Muscle of leg (tissue), 11 donors: Measurements from ENCODE around the gene CARS2. TPM values are rescaled to one million over a fixed set of nuclear protein-coding genes. Genes with fewer than 3 reads are reported as not detected.
"Not testable (repeated sequence)": the region's sequence is repeated elsewhere in the genome, so short reads cannot be mapped to it uniquely, and the experiment has no call there.

Experiments
- DNase-seq: peaks from one replicate; pipeline ENCODE4 v3.0.0; 2013
- H3K27ac ChIP-seq: one replicate; pipeline ENCODE4 v1.5.1; 2013; ENCODE audit warnings: mild to moderate bottlenecking, low read length, control low read depth
- H3K27me3 ChIP-seq: one replicate; pipeline ENCODE4 v1.6.1; 2013; ENCODE audit warnings: low read length; ENCODE audit not compliant: control insufficient read depth, insufficient read depth
- H3K36me3 ChIP-seq: one replicate; pipeline ENCODE4 v1.6.1; 2013; ENCODE audit warnings: low read length; ENCODE audit not compliant: control insufficient read depth, insufficient read depth
- H3K4me1 ChIP-seq: one replicate; pipeline ENCODE4 v1.6.1; 2013; ENCODE audit warnings: low read length; ENCODE audit not compliant: control insufficient read depth, insufficient read depth
- H3K4me3 ChIP-seq: one replicate; pipeline ENCODE4 v1.5.1; 2013; ENCODE audit warnings: low read length, control low read depth
- H3K9me3 ChIP-seq: replicated peaks from 2 replicates; pipeline ENCODE4 v1.6.1; 2013; ENCODE audit warnings: low read depth, low read length; ENCODE audit not compliant: control insufficient read depth
- WGBS: methylation state at CpG from one replicate; pipeline ENCODE4 v1.1.5; 2013; ENCODE audit warnings: missing lambda C conversion rate; ENCODE audit not compliant: insufficient coverage; 5-methylcytosine and 5-hydroxymethylcytosine counted together
- polyA plus RNA-seq, 8 donors: library from polyadenylated mRNA; unstranded; fragments of 120-200 nt; gene quantifications; one replicate each; pipeline versions ENCODE4 v1.2.1 to v1.2.3, GENCODE V29; 2013; ENCODE audit warnings: inconsistent platforms in 1 of 8, low replicate concordance in 1 of 8; ENCODE audit not compliant: insufficient read length in 8 of 8, insufficient read depth in 1 of 8
- total RNA-seq: library from RNA; stranded (reverse); fragments of 120-200 nt; gene quantifications from one replicate; pipeline ENCODE4 v1.2.4, GENCODE V29; 2013

The CARS2 gene
- total and polyA plus RNA-seq, 9 donors, result 37.7 to 73.2 (median 51.7) TPM

DNA sequence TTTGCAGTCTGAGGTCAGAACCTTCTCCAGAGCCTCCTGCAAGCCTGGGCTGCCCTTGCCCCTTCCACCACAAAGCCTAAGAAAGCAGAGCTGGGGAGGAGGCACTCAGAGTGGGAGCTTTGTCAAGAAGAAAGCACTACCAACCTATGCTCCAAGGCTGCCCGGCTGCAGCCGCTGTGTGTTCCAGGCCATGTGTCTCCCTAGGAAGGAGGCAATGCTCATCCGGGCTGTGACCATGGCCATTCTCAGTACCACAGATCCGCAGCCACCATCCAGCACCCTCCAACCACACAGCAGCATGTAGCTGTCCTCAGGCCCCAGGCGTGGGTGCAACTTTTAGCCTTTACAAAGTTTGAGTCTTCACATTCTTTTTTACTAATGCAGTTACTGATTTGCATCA is 22.0 kb downstream of the CARS2 start:
- H3K4me3 ChIP-seq, result no peak overlapping the region
- WGBS, result 96% methylated on average over 4 of the region's 5 CpGs
- peaks cover 63% of the 10 kb centered on the region for H3K36me3 ChIP-seq
- H3K9me3 ChIP-seq, result no peaks in the 10 kb centered on the region
- no peak for DNase-seq
- H3K27me3 ChIP-seq, result no peaks in the 10 kb centered on the region
- no peak overlapping the region for H3K27ac ChIP-seq
- no peaks in the 10 kb centered on the region for H3K4me1 ChIP-seq

DNA sequence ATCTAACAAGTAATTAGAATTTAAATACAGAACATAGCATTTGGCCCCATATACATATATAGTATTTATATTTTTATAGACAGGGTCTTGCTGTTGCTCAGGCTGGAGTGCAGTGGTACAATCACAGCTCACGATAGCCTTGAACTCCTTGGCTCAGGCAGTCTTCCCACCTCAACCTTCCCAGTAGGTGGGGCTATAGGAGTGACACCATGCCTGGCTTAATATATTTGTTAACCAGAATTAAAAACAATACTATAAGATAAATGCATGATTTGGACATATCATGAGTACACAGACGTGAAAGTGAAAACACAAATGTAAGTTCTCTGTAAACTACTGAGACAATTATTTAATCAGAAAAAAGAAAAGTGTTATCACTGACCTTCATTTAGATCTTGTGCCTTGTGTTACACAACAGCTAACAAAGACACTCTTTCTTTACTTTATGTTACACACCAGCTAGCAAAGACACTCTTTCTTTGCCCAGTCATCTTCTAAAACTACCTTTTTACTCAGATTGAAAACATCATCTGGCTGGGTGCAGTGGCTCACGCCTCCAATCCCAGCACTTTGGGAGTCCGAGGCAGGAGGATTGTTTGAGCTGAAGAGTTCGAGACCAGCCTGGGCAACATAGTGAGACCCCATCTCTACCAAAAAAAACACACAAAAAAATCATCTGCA is 22.6 kb downstream of the CARS2 start:
- Histone ChIP-seq H3K36me3 (peaks cover 66% of the 10 kb centered on the region), H3K4me1 (no peaks in the 10 kb centered on the region), H3K9me3 (no peaks in the 10 kb centered on the region), H3K4me3 (no peak overlapping the region), H3K27ac (no peak overlapping the region), H3K27me3 (no peaks in the 10 kb centered on the region)
- peak; percentile 33 for DNase-seq
- no CpG with 5 or more reads among the region's 5 CpGs for WGBS

- WGBS, result 87% methylated on average over 7 of the region's 12 CpGs
- no peaks in the 10 kb centered on the region for H3K27me3 ChIP-seq
- no peak overlapping the region for H3K4me3 ChIP-seq
- no peak for DNase-seq
- H3K4me1 ChIP-seq, result no peaks in the 10 kb centered on the region
- no peak overlapping the region for H3K27ac ChIP-seq
- peaks cover 66% of the 10 kb centered on the region for H3K36me3 ChIP-seq
- H3K9me3 ChIP-seq, result no peaks in the 10 kb centered on the region
Measured at GRCh38 chr13:110682746-110683145, 23.2 kb downstream of the CARS2 start.

GRCh38 chr13:110681868-110682550 is 23.9 kb downstream of the CARS2 start:
- DNase-seq, result no peak
- no CpG with 5 or more reads among the region's 15 CpGs for WGBS
- no peaks in the 10 kb centered on the region for H3K4me1 ChIP-seq
- H3K4me3 ChIP-seq, result no peak overlapping the region
- H3K9me3 ChIP-seq, result no peaks in the 10 kb centered on the region
- peaks cover 64% of the 10 kb centered on the region for H3K36me3 ChIP-seq
- no peak overlapping the region for H3K27ac ChIP-seq
- no peaks in the 10 kb centered on the region for H3K27me3 ChIP-seq

- DNase-seq, result no peak
- H3K4me1 ChIP-seq, result no peaks in the 10 kb centered on the region
- WGBS, result 90% methylated on average over 6 of the region's 7 CpGs
- H3K9me3 ChIP-seq, result no peaks in the 10 kb centered on the region
- peaks cover 66% of the 10 kb centered on the region for H3K36me3 ChIP-seq
- H3K4me3 ChIP-seq, result no peak overlapping the region
- no peaks in the 10 kb centered on the region for H3K27me3 ChIP-seq
- H3K27ac ChIP-seq, result no peak overlapping the region
Measured at GRCh38 chr13:110680852-110681251, 25.1 kb downstream of the CARS2 start.

DNA sequence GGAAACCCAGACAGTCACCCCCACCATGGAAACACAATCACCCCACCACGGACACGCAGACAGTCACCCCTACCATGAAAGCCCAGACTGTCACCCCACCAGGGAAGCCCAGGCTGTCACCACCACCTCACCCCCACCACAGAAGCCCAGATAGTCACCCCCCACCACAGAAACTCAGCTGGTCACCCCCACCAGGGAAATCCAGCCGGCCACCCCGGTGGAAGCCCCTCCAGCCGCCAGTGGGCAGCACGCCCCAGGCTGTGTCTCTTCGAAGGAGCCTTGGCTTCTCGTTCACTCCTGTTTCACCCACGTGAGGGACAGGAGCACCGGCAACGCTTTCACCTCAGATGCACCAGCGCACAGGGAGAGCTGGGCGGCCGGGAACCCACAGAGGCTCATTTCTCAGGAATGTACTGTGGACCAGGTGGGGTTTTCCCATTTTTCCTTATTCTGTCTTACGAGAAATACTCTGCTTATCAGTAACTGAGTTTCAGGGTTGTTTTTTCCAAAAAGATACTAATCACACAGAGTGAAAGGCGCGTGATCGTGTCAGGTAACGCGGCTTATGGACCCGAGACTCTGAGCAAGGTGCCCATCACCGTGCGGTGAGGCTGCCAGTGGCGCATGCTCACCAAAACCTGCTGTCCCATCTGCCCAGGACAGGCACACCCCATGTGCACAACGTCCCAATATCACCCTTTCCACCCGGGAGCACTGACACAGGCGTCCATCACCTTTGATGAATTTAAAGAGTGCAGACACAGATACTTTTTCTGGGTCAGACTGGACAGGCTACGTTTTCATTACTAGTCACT is 28.0 kb downstream of the CARS2 start:
- Histone ChIP-seq H3K9me3 (no peaks in the 10 kb centered on the region), H3K4me1 (no peaks in the 10 kb centered on the region), H3K27me3 (no peaks in the 10 kb centered on the region), H3K27ac (no peak overlapping the region), H3K36me3 (peaks cover 52% of the 10 kb centered on the region), H3K4me3 (no peak overlapping the region)
- DNase-seq, result no peak
- 90% methylated on average over 22 of the region's 28 CpGs for WGBS

DNA sequence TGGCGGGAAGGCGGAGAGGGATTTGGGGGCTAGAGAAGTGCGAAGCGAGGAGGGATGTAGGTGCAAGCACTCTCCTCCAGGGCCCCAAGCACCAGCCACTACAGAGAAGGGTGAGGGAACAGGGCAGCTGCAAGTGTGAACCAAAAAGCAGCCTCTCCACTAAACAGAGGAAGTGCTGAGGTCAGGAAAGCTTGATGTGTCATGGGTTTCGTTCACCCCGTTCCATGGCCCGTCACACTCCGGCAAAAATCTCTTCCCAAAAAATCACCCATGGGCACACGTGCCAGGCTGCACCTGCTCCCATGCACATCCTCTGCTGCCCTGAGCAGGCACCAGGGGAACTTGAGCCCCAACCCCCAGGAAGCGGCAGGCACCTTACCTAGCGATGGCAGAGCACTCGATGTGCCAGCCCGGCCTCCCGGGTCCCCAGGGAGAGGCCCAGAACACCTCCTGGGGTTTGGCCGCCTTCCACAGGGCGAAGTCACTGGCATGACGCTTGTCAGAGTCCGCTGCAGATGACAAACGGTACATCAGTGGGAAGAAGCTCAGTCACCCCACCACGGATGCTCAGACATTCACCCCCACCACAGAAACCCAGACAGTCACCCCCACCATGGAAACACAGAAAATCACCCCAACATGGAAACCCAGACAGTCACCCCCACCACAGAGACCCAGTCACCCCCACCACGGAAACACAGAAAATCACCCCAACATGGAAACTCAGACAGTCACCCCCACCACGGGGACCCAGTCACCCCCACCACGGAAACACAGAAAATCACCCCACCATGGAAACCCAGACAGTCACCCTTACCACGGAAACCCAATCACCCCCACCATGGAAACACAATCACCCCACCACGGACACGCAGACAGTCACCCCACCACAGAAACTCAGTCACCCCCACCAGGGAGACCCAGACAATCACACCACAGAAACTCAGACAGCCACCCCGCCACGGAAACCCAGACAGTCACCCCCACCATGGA is 29.0 kb downstream of the CARS2 start:
- 96% methylated on average over 21 of the region's 28 CpGs for WGBS
- Histone ChIP-seq H3K9me3 (no peaks in the 10 kb centered on the region), H3K4me3 (no peak overlapping the region), H3K27ac (no peak overlapping the region), H3K36me3 (peaks cover 43% of the 10 kb centered on the region), H3K27me3 (no peaks in the 10 kb centered on the region), H3K4me1 (no peaks in the 10 kb centered on the region)
- DNase-seq, result peak; percentile 53

- H3K27me3 ChIP-seq, H3K4me1 ChIP-seq, H3K27ac ChIP-seq, H3K9me3 ChIP-seq, DNase-seq, H3K4me3 ChIP-seq: not testable (repeated sequence)
- 98% methylated on average over 5 of the region's 11 CpGs for WGBS
- peaks cover 27% of the 10 kb centered on the region for H3K36me3 ChIP-seq
Measured at GRCh38 chr13:110669814-110670213, 36.1 kb downstream of the CARS2 start.

GRCh38 chr13:110669036-110669435 is 36.9 kb downstream of the CARS2 start:
- peaks cover 33% of the 10 kb centered on the region for H3K36me3 ChIP-seq
- H3K27ac ChIP-seq, result no peak overlapping the region
- 100% methylated on average over 2 of the region's 9 CpGs for WGBS

More at GRCh38 chr13:110669036-110669435, 36.9 kb downstream of the CARS2 start:
- Histone ChIP-seq H3K4me1 (no peaks in the 10 kb centered on the region), H3K27me3 (no peaks in the 10 kb centered on the region), H3K4me3 (no peak overlapping the region), H3K9me3 (peaks cover 2% of the 10 kb centered on the region)
- no peak for DNase-seq
